ENCODE results near the gene CHRM2.

The CHRM2 gene

DNA sequence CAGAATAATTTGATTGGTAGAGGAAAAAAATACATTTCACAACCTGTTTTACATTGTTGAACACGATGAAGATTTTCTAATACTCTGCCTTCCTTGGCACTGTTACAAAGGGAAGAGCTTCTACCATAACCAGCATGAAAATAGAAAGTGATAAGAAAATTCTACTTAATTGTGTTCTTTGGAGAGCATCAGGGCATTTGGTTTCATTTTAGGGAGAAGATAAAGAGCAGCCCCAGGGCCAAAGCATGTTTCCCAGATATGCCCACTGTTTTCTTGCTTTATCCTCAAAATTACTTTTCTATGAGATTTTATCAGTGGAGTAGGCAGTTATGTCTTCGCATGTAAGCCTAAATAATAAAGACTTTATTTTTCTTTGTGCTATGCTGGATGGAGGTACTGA is 9.5 kb downstream of the CHRM2 start:
- TF ChIP-seq, protein P1, sequence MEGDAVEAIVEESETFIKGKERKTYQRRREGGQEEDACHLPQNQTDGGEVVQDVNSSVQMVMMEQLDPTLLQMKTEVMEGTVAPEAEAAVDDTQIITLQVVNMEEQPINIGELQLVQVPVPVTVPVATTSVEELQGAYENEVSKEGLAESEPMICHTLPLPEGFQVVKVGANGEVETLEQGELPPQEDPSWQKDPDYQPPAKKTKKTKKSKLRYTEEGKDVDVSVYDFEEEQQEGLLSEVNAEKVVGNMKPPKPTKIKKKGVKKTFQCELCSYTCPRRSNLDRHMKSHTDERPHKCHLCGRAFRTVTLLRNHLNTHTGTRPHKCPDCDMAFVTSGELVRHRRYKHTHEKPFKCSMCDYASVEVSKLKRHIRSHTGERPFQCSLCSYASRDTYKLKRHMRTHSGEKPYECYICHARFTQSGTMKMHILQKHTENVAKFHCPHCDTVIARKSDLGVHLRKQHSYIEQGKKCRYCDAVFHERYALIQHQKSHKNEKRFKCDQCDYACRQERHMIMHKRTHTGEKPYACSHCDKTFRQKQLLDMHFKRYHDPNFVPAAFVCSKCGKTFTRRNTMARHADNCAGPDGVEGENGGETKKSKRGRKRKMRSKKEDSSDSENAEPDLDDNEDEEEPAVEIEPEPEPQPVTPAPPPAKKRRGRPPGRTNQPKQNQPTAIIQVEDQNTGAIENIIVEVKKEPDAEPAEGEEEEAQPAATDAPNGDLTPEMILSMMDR (IDR thresholded peaks at IDR 0.05; ENCODE audit: extremely low read depth, missing control alignments) = no peak
- no peak for DNase-seq (ENCODE audit: low spot score)

DNA sequence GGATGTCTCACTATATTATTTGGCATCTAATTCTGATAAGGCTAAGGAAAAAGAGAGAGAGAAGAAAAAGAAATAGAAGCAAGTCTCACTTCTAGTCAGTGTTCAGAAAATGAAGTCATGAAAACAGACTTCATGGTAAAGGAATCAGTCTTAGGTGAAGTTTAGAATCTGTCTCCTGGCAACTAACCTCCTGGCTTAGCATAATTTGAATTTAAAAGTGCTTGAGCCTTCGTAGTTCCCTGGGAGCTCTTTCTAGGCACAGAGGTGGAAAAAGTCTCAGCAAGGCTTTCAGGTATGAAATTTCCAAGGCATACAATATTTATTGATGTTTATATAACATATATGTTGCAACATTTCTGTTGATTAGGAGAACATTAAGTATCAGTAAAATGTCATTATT is 10.4 kb downstream of the CHRM2 start:
- no peak for DNase-seq (ENCODE audit: low spot score)

DNA sequence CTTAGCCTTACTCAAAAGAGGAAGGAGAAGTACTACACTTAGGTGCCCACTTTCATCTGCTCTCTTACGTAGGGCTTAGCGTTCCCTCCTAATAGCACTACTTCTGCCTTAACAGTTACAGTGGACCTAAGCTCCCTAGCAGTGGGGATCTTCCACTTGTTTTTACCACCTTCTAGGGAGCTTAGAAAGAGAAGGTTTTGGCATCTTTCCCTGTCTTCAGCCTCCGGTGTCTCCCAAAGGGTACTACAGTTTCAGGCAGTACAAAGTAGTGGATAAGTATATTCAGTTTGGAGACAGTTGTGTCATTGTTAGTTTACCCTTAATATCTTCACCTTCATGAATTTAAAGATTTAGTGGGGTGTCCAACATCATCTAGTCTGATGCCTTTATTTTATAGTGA is 14.6 kb downstream of the CHRM2 start:
- TF ChIP-seq, protein P1 (IDR thresholded peaks at IDR 0.05; ENCODE audit: extremely low read depth, missing control alignments) = no peak
- no peak for DNase-seq (ENCODE audit: low spot score)

More for the DNA sequence above, 10.4 kb downstream of the CHRM2 start:
- TF ChIP-seq, protein P1 (IDR thresholded peaks at IDR 0.05; ENCODE audit: extremely low read depth, missing control alignments) = no peak

DNA sequence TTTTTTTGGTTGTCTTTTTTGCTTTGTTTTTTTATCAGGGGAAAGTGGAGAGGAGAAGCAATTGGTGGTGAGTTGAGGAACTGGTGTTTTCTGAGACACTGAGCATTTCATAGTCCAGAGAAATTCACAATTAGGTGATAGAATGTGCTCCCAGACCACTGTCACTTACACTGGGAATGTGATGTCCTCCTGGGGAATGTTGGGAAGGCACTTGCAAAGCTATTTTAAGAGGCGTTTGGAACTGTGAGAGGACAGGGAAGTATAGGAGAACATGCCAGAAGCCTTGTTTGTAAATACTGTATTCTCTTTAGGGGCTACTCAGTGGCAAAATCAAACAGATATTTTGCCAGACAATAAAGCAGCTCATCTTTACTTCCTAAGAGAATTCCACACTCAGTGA is 16.0 kb downstream of the CHRM2 start:
- TF ChIP-seq, protein P1 (IDR thresholded peaks at IDR 0.05; ENCODE audit: extremely low read depth, missing control alignments) = no peak
- no peak for DNase-seq (ENCODE audit: low spot score)

DNA sequence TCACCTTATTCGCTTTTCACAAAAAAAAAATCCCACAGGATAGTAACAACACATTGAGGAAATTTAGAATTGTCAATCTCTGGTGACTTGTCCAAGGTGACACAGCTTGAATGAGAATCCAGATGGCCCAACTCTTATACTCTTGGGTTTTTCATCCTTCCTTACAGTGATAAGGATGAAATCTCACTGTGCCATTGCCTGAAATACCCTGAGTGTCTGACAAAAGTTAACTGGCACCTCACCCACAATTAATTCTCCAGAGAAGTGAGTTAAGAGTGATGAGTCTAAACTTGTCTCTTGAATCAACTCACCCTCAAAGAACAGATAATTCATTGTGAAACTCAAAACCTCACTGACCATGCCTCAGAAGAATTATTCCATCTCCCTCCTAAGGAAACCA is 18.9 kb downstream of the CHRM2 start:
- TF ChIP-seq, protein P1 (IDR thresholded peaks at IDR 0.05; ENCODE audit: extremely low read depth, missing control alignments) = no peak
- DNase-seq (ENCODE audit: low spot score) = no peak

DNA sequence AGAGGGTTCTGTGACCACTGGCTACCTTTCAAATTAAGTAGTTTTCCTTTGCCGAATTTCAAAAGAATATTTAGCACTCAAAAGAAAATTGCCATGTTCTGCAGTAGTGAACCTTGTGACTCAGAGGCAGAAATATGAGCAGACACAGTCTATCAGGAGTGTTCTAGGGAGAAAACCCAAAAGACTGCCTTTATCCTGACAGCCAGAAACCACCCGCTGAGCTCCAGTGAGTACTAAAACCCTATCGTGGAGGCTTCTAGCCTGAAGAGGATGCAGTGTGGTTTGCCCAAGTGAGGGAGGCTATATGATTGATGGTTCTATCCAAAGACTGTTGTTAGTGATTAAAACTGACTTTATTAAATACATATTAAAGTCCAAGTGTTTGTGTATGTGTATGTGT is 21.9 kb downstream of the CHRM2 start:
- TF ChIP-seq, protein P1 (IDR thresholded peaks at IDR 0.05; ENCODE audit: extremely low read depth, missing control alignments) = no peak
- DNase-seq (ENCODE audit: low spot score) = no peak

DNA sequence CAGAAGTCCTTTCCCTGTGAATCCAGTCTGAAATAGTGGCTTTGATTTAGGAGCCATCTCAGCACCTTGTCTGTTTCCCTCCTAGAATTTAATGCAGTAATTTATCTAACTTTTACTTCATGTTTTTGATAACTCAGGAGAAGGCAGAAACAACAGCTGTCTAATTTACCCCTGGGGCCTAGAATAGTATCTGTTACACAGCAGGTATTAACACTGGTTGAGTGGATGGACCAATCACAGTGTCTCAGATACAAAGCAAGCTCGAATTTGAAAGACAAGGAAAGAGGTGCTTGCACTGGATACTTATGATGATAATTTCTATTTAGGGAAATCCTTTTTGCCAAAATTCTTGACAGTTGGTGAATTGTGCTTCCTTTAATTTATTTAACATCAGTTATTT is 23.4 kb downstream of the CHRM2 start:
- TF ChIP-seq, protein P1 (IDR thresholded peaks at IDR 0.05; ENCODE audit: extremely low read depth, missing control alignments) = no peak
- no peak for DNase-seq (ENCODE audit: low spot score)
